ENCODE data around the gene CBY1. TPM values are rescaled to one million over a fixed set of nuclear protein-coding genes. Genes with fewer than 3 reads are reported as not detected.

The CBY1 gene
- total and polyA plus RNA-seq, 2 donors (not counting 3 experiments of a cell fraction or from before 2014, with no cell fraction given): 37.0 to 41.8 TPM

- BruUV-seq (replicated peaks): no TSS peak
- intact Hi-C loops (cut with micrococcal nuclease): no loop called here
Observed at GRCh38 chr22:38623351-38623750, 33.1 kb upstream of the CBY1 start.

GRCh38 chr22:38628444-38628843, 28.0 kb upstream of the CBY1 start:
- dilution Hi-C loops (cut with MboI; ENCODE audit: extremely low pct_ligation_motif_present, low sequenced_read_pairs) (no loop called here), intact Hi-C loops (cut with micrococcal nuclease) (no loop called here)
- no peaks in the 10 kb centered on the region for H4K20me1 ChIP-seq (replicated peaks; ENCODE audit: control insufficient read depth, extremely low read depth, insufficient read depth, low read length)
- H3K4me1 ChIP-seq (ENCODE audit: control insufficient read depth, extremely low read depth, insufficient read depth, low read length): no peaks in the 10 kb centered on the region
- H3K36me3 ChIP-seq (ENCODE audit: control insufficient read depth in 2 of 2, extremely low read depth in 1 of 2, insufficient read depth in 2 of 2, low read length in 2 of 2): no peaks in the 10 kb centered on the region
- DNase-seq (ENCODE audit: low read depth, low spot score): no peak
- H3K4me3 ChIP-seq (replicated peaks in 1 of 3; ENCODE audit: insufficient read depth in 1 of 3, low read depth in 1 of 3, low read length in 3 of 3): no peak overlapping the region
- H3K9me3 ChIP-seq (replicated peaks; ENCODE audit: control insufficient read depth, insufficient read depth, low read length): no peaks in the 10 kb centered on the region
- H3K27me3 ChIP-seq (ENCODE audit: control insufficient read depth in 2 of 2, insufficient read depth in 2 of 2, low read length in 2 of 2): no peaks in the 10 kb centered on the region
- H3K27ac ChIP-seq (ENCODE audit: insufficient read depth, low read depth, low read length): no peak overlapping the region
- no peak overlapping the region for H3K4me2 ChIP-seq (ENCODE audit: insufficient read depth, low read length)
- TF ChIP-seq FOS (IDR thresholded peaks at IDR 0.05; ENCODE audit: borderline replicate concordance, insufficient read depth, low read length) (no peak), POLR2AphosphoS5 (IDR thresholded peaks at IDR 0.05; ENCODE audit: insufficient read depth, low read depth, low read length) (no peak), MAX (IDR thresholded peaks at IDR 0.05; ENCODE audit: insufficient read depth, insufficient read length) (no peak), CTCF (IDR thresholded peaks at IDR 0.05; ENCODE audit: extremely low read depth in 1 of 2, insufficient read depth in 1 of 2, low read depth in 1 of 2, low read length in 2 of 2) (no peak), JUN (IDR thresholded peaks at IDR 0.05; ENCODE audit: borderline replicate concordance, insufficient read depth, insufficient read length, low read depth) (no peak), GATA2 (IDR thresholded peaks at IDR 0.05; ENCODE audit: insufficient read depth, insufficient read length, low read depth, low read length) (no peak), EZH2 (IDR thresholded peaks at IDR 0.05; ENCODE audit: borderline replicate concordance, low read depth, low read length, severe bottlenecking) (no peak)
- no peak overlapping the region for H3K9ac ChIP-seq (replicated peaks; ENCODE audit: extremely low read depth, insufficient read depth, low read length)
- no peak overlapping the region for H2AFZ ChIP-seq (ENCODE audit: low read depth, low read length)
- no peaks in the 10 kb centered on the region for H3K9me1 ChIP-seq (replicated peaks; ENCODE audit: control insufficient read depth, extremely low read depth, insufficient read depth, low read length)
- no peak for FAIRE-seq
- POLR2A ChIA-PET: no interaction called here
- CTCF ChIA-PET: no interaction called here
- BruUV-seq (replicated peaks): no TSS peak
- no peaks in the 10 kb centered on the region for H3K79me2 ChIP-seq (ENCODE audit: control insufficient read depth, insufficient read depth, low read length)

More at GRCh38 chr22:38623351-38623750, 33.1 kb upstream of the CBY1 start:
- ChIA-PET CTCF (no interaction called here), POLR2A (no interaction called here)
- H3K79me2 ChIP-seq (ENCODE audit: control insufficient read depth, insufficient read depth, low read length): no peaks in the 10 kb centered on the region
- no peak overlapping the region for H2AFZ ChIP-seq (ENCODE audit: low read depth, low read length)
- no peak overlapping the region for H3K27ac ChIP-seq (ENCODE audit: insufficient read depth, low read depth, low read length)
- no peak overlapping the region for H3K4me2 ChIP-seq (ENCODE audit: insufficient read depth, low read length)
- H3K27me3 ChIP-seq (ENCODE audit: control insufficient read depth in 2 of 2, insufficient read depth in 2 of 2, low read length in 2 of 2): no peaks in the 10 kb centered on the region
- TF ChIP-seq JUN (IDR thresholded peaks at IDR 0.05; ENCODE audit: borderline replicate concordance, insufficient read depth, insufficient read length, low read depth): no peak
- no peak overlapping the region for H3K4me3 ChIP-seq (replicated peaks in 1 of 3; ENCODE audit: insufficient read depth in 1 of 3, low read depth in 1 of 3, low read length in 3 of 3)
- FAIRE-seq (no peak), DNase-seq (ENCODE audit: low read depth, low spot score) (no peak)
- no peaks in the 10 kb centered on the region for H3K4me1 ChIP-seq (ENCODE audit: control insufficient read depth, extremely low read depth, insufficient read depth, low read length)
- no peak overlapping the region for H3K9ac ChIP-seq (replicated peaks; ENCODE audit: extremely low read depth, insufficient read depth, low read length)
- H3K9me3 ChIP-seq (replicated peaks; ENCODE audit: control insufficient read depth, insufficient read depth, low read length): no peaks in the 10 kb centered on the region
- dilution Hi-C loops (cut with MboI; ENCODE audit: extremely low pct_ligation_motif_present, low sequenced_read_pairs): no loop called here
- no peaks in the 10 kb centered on the region for H3K36me3 ChIP-seq (ENCODE audit: control insufficient read depth in 2 of 2, extremely low read depth in 1 of 2, insufficient read depth in 2 of 2, low read length in 2 of 2)
- H3K9me1 ChIP-seq (replicated peaks; ENCODE audit: control insufficient read depth, extremely low read depth, insufficient read depth, low read length): no peaks in the 10 kb centered on the region
- H4K20me1 ChIP-seq (replicated peaks; ENCODE audit: control insufficient read depth, extremely low read depth, insufficient read depth, low read length): no peaks in the 10 kb centered on the region
